COR-L47 (cell line): ENCODE results near the gene TOM1L1.
"Not testable (repeated sequence)": the region's sequence is repeated elsewhere in the genome, so short reads cannot be mapped to it uniquely, and the experiment has no call there.

Experiments used
- DNase-seq: peaks from one replicate; lab custom pipeline; 2025; lab: John Stamatoyannopoulos, UW

TOM1L1 gene, protein sequence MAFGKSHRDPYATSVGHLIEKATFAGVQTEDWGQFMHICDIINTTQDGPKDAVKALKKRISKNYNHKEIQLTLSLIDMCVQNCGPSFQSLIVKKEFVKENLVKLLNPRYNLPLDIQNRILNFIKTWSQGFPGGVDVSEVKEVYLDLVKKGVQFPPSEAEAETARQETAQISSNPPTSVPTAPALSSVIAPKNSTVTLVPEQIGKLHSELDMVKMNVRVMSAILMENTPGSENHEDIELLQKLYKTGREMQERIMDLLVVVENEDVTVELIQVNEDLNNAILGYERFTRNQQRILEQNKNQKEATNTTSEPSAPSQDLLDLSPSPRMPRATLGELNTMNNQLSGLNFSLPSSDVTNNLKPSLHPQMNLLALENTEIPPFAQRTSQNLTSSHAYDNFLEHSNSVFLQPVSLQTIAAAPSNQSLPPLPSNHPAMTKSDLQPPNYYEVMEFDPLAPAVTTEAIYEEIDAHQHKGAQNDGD

DNA sequence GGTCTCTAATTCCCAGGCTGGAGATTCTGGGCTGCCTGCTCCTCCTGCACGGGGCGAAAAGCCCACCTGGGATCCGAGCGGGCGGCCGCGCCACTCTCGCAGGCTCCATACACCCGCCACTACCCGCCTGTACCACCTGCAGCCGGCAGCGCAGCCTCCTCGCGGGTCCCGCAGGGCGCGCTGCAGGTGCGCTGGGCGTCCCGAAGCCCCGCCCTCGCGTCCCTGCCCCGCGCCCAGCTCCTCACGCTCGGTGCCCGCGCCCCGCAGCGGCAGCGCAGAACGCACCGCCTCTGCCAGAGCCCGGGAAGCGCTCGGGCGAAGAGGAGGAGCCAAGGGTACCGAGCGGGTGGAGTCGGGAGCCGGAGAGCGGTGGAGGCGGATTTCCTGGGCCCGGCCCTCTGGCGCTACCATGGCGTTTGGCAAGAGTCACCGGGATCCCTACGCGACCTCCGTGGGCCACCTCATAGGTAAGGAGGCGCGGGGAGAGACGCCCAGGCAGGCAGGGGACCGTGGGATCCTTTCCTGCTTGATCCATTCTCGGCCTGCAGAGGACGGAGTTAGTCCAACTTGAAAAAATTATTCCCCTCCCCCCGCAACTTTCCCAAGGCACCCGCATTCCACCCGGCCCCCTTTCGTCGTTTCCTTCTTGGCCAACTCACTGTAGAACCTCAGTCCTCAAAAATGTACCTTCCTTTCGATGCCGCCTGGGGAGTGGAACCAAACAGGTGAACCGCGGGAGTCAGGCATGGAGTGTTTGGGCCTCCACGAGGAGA is at the start of gene TOM1L1:
TSS of gene TOM1L1 (plus strand) at position 396 of the 773 bp plus-strand sequence. CDS start at position 410, 14 bp downstream.
- DNase-seq: peak; percentile 91

DNA sequence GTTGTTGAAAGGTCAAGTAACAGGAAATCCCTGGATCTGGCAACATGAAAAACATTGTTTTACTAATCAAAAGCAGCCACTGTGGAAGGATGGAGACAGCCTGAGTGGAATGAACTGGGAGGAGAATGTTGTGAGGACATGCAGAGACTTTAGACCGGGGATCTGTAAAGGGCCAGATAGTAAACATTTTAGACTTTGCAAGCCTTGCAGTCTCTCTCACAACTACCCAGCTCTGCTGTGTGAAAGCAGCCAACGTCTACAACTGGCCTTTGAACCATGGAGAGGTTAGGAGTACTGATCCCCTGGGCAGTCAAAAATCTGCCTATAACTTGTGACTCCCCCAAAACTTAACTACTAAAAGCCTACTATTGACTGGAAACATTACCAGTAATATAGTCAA is 41.5 kb upstream of the TOM1L1 start:
- DNase-seq: no peak

DNA sequence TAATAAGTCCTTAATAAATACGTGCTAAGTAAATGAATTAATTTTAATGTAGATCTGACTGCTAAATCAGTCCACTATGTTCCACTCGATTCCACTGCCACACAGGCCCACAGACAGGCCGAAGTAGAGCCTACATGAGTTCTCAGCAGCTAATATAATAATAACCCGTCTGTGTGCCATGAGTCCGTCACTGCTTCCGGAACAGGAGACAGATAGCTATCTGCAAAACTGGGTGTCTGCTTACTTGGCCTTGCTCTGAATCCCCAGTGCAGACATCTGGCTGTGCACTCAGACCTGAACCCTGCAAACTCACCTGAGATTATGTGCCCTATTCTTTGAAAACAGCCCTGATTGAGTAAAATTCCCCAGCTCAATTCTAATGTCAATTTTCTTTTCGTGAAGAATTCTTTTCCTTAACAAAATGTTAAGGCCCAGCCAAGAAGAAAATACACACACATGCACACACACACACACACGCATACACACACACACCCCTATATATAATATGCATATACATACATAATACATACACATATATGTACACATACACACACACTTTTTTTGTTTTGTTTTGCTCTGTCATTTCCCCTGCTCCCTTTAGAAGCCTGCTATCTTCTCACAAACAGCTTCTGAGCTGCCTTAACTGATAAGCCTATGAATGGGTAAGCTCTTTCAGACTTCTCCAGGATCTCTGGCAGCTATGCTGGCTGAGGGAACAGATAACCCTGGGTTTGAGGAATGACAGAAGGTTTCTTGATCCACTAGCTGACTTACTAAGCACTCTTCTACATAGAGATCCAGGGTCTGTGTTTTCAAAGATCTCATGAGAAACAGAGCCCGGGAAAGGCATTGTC is 39.8 kb upstream of the TOM1L1 start:
- no peak for DNase-seq

DNA sequence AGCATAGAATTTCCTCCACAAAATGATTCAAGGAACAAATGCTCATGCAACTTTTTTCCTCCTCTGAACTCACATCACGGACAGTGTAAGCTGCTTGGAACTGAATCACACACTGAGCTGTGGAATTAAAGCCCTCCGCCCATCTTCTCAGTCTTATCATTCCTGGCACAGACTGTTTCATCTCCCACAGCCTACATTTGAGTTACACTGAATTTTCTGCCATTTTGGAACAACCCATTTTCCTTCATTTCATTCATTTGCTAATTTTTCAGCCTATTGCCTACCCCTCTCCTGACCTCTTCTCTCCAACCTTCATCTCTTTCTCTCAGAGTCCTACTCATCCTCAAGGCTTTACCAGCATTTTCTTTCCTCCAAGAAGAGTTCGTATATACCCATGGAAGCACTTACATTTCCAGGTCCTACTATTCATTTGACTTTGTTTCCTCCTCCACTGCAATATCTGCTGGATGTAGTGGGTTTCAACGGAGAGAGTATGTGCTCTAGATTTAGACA is 39.1 kb upstream of the TOM1L1 start:
- DNase-seq: no peak

DNA sequence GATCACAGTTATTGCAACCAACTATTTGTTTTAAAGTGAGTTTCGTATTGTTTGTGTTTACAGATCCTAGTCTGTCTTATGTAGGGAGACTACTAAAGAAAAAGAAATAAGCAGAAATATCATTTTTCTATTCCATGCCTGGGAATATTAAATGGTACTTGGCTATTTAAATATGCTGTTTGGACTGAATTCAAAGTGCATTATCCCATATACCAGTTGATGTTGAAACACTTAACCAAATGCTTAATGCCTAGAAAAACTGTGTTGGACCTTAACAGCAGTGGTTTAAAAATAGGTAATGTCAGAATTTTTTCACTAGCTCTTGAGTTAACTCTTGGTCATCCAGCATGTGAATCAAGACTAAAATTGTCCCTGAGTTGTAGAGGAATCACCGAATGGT is 37.5 kb upstream of the TOM1L1 start:
- no peak for DNase-seq

DNA sequence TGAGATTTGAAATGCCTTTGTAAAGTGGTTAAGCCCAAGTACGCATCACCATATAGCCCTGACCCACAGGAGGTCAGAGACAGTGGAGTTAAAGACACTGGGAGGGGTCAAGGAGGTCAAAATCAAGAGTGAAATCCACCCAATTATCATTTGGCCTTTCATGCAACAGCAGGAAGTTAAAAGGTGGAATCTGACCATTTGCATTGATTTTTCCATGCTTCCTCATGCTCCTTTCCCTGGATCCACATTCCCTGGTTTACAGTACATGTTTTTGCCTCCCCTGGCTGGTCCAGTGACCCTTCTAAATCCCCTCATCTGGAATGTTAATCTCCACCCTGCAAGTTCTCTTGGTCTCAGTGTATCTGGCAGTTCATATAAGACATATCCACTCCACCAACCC is 36.6 kb upstream of the TOM1L1 start:
- no peak for DNase-seq

DNA sequence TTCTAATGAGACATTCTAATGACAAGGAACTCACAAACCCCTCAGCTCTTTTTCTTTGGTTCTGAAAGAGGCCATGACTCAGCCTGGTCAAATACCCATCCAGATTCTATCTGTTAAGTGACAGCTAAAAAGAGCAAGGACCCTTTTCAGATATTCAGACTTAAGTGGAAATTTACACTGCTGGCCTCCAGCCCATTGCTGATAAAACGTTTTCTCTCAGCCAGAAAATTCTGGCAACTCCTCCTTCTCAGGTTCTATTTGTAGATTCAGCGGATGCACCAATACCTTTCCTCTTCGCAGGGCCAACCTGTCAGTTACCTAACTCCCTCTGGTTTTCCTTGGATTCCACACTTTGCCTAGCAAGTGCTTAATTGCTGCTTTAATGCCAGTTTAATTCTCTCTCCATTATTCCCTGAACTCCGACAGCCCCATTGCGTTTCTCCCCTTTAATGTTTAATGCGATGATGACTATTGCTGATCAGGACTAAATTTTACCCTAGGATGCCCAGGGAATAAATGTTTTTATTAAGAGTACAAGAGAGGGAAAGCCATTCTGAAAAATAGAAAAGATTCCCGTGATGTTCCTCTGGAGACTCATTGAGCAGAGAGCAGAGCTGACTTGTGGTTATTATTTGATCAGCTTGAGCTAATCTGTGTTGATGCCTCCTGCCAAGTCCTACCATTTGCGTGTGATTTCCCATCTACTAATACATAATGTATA is 35.9 kb upstream of the TOM1L1 start:
- no peak for DNase-seq

DNA sequence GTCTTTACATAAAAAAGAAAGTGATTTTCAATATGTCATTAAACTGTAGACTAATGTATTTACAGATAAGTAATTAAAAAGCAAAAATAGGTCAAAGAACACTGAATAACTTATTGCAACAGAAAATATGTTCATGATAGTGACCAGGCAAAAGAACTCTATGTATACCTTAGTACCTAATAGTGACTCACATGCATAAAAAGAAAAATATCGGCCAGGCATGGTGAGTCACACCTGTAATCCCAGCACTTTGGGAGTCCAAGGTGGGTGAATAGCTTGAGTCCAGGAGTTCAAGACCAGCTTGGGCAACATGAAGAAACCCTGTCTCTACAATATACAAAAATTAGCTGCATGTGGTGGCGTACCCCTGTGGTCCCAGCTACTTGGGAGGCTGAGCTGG is 33.0 kb upstream of the TOM1L1 start:
- no peak for DNase-seq

DNA sequence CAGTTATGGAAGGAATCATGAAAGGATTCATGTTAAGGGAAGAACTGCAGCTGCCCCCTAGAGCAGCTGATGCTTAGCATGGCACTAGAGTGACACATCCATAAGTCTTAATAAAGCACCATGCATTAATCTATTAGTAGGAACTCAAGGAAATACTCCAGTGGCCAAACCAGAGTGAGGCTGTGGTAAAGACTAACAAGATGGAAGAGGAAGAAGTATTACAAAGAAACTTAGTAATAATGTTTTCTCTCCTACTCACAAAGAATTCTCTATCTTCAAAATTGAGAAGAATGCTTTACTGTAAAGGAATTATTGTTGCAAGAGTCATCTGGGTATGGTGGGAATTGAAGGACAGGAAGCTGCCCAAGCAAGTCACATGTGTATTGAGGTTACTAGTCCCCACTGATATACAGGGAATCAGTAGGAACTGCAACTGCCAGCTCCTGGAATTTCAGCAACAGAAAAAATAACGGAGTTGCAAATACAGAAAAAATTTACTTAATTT is 29.9 kb upstream of the TOM1L1 start:
- no peak for DNase-seq

DNA sequence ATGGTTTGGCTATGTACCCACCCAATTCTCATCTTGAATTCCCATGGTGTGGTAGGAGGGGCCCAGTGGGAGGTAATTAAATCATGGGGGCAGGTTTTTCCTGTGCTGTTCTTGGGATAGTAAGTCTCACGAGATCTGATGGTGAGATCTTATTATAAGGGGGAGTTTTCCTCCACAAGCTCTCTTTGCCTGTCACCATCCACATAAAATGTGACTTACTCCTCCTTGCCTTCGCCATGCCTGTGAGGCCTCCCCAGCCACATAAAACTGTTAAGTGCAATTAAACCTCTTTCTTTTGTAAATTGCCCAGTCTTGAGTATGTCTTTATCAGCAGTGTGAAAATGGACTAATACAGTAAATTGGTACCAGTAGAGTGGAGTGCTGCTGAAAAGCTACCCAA is 24.7 kb upstream of the TOM1L1 start:
- DNase-seq: not testable (repeated sequence)

DNA sequence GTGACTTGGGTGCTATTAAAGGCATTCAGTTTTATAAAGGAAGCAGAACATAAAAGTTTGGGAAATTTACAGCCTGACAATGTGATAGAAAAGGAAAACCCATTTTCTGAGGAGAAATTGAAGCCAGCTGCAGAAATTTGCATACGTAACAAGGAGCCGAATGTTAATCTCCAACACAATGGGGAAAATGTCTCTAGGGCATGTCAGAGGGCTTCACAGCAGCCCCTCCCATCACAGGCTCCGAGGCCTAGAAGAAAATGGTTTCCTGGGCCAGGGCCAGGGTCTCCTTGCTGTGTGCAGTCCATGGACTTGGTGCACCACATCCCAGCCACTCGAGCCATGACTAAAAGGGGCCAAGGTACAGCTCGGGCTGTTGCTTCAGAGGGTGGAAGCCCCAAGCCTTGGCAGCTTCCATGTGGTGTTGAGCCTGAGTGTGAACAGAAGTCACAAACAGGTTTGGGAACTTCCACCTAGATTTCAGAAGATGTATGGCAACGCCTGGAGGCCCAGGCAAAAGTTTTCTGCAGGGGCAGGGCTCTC is 23.9 kb upstream of the TOM1L1 start:
- DNase-seq: no peak

DNA sequence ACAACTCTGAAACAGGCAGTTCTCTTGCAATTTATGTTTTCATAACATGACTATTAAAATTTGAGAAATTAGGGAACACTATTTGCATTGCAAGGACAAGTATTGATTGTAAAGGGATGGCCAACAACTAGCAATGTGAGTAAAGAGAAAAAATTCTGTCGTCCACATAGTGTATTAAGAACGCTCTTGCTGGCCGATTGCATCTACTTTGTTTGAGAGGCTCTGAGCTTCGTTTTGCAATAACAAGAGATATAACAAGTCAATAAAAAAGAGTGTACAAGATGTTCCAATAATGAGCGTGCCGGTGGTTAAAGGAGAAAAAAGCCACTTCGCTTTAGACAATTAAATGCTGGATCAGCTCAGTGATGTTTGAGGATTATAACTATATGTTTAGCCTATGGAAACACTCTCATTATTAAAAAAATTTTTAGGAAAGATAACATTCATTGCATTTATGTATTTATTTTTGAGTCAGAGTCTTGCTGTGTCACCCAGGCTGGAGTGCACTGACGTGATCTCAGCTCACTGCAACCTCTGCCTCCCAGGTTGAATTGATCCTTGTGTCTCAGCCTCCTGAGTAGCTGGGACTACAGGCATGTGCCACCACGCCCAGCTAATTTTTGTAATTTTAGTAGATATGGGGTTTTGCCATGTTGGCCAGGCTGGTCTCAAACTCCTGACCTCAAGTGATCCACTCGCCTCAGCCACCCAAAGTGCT is 19.2 kb upstream of the TOM1L1 start:
- DNase-seq: no peak

DNA sequence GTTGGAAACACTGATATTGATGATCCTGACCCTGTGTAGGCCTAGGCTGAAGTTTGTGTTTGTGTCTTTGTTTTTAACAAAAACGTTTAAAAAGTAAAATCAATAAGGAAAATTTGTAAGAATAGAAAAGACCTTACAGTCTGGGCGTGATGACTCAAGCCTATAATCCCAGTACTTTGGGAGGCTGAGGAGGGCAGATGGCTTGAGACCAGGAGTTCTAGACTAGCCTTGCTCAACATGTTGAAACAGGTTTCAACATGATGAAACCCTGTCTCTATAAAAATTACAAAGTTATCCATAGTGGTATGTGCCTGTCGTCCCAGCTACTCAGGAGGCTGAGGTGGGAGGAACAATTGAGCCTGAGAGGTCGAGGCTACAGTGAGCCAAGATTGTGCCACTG is 18.3 kb upstream of the TOM1L1 start:
- DNase-seq: no peak

DNA sequence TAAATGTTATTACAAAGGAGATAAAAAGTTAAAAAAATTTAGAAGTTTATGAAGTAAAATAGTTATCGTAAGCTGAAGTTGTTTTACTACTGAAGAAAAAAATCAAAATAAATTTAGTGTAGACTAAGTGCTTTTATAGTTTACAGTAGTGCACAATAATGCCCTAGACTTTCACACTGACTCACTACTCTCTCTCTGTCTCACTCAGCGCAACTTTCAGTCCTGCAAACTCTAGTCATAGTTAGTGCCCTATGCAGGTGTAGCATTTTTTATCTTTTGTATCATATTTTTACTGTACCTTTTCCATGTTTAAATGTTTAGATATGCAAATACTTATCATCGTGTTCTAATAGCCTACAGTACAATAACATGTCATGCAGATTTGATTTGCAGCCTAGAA is 17.7 kb upstream of the TOM1L1 start:
- no peak for DNase-seq

DNA sequence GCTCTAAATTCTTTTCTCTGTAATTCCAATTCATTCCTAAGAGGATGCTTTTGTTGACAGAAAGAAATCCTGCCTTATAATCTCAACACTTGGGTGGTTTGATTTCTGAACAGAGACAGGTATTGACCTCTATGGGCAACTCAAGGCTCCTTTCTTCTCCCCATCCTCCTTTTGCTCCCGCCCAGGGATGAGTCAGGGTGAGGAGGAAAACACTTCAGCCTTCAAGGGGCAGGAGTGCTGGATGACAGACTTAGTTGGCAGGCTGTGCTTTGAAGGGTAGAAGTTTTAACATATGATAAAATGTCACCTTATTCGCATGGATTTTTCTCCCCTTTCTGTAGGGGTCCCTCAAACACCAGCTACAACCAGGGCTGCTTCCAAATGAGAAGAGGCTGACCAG is 16.7 kb upstream of the TOM1L1 start:
- DNase-seq: no peak

DNA sequence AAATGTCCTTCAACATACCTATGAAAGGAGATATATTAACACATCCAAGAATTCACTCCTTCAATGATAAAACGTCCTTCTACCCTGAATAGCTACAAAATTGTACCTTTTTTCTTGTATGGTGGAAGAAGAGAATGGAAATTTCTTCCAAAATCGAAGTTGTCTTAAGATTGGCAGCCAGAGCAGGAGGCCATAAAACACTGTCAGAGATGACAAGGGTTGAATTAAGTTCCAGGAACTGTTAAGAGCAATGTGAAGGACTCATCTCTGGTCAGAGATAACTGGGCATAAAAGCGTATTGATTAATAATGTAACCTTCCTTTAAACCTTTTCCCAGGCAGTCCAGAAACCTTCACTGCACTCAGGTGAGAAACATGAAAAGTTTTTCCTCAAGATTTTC is 12.9 kb upstream of the TOM1L1 start:
- DNase-seq: no peak

DNA sequence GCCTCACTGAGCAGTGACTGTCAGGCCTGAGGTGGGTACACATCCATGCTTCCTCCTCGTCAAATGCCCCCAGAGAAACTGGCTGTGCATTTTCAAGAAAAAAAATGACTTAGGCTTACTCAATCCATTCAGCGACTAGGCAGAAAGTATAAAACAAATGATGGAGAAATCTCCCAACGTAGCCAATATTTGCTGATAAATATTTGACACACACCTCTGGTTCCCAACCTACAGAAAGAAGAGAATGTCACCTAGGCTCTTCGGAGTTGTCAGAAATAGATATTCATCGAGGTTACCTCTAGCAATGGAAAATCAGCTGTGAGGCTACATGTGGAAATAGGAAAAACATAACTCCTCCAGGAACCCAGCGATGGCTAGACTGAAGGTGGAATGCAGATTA is 12.4 kb upstream of the TOM1L1 start:
- no peak for DNase-seq

DNA sequence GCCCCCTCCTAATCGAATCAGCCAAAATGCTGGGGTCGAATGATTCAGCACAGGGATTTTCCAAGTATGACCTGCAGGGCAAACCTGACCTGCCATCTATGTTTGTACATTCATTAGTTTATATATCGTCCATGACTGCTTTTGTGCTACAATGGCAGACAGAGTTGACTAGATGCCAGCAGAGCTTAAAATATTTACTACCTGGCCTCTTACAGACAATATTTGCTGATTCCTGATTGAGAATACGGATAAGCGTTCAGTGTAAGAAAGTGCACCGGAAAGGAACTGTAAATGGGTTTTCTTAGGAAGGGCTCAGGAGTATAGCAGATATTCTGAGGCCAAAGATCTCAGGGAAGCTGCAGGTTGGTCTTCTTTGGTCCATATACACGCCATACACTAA is 11.7 kb upstream of the TOM1L1 start:
- no peak for DNase-seq

DNA sequence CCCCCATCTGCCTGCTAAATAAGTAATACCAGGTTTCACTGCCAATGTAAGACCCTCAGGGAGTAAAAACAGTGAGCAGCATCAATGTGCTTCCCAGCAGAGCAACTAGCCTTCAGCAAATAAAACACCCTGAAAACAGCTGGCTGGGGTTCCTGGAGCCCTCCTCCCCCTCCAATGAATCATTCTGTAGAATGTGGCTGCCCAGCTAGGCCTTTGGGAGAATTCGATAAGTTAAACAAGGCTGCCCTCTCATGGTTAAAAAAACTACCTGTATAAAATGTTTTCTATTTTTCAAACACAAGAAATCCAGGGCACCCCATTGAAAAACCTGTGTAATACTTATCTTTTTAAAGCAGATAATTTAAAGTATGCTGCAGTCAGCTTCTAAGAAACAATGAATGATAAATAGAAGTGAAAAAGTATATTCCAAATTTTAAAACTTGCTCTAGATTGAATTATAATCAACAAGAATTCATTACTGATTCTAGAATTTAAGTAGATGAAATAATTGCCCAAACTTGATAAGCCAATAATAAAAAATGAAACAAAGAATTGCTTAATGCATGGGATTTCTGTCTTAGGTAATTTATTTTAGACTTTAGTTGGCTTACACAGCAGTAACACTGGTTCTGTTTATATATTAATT is 9.4 kb upstream of the TOM1L1 start:
- peak; percentile 21 for DNase-seq

DNA sequence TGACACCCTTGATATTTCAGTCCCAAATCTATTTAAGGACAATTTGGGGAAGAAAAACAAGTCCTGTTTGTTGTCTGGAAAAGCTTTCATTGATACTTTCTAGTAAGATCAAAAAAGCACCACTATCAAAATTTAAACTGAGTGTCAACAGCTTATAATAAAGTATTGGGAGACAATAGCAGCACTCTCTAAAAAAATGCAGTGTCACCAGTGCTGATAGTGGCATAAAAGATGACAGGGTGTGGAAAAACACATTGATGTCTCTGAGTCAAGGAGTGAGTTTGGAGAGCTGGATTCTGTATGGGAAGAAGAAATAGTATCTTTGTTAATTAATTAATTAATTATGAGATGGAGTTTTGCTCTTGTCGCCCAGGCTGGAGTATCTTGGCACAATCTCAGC is 8.3 kb upstream of the TOM1L1 start:
- DNase-seq: no peak
